GM21737 (cell line): Measurements from ENCODE around the gene MAPK6.
"Not testable (repeated sequence)": the region's sequence is repeated elsewhere in the genome, so short reads cannot be mapped to it uniquely, and the experiment has no call there.

Experiments
- ATAC-seq: cut with Tn5 transposase; IDR thresholded peaks from one replicate; pipeline ENCODE4 v1.9.1; 2021; ENCODE audit warnings: mild to moderate bottlenecking, moderate library complexity; ENCODE audit not compliant: unreplicated experiment

The MAPK6 gene

GRCh38 chr15:52018693-52019393 lies at the start of gene MAPK6:
TSS of gene MAPK6 (plus strand) at chr15:52019219. CDS start at chr15:52046461, 27,242 bp downstream.
- ATAC-seq: peak; percentile 71

- no peak for ATAC-seq
Measured at GRCh38 chr15:51969728-51970127, 49.3 kb upstream of the MAPK6 start.

GRCh38 chr15:51970132-51970817 lies 48.7 kb upstream of the MAPK6 start:
- no peak for ATAC-seq

GRCh38 chr15:51971032-51971374 lies 48.0 kb upstream of the MAPK6 start:
- peak; percentile 20 for ATAC-seq

GRCh38 chr15:51971375-51972133 lies 47.5 kb upstream of the MAPK6 start, which contains the start of gene LEO1:
TSS of gene LEO1 (minus strand) at chr15:51971778. CDS start at chr15:51971745, 33 bp downstream.
- ATAC-seq: peak; percentile 93

GRCh38 chr15:51973220-51973619 lies 45.8 kb upstream of the MAPK6 start:
- no peak for ATAC-seq

GRCh38 chr15:51973775-51974174 lies 45.2 kb upstream of the MAPK6 start:
- ATAC-seq: no peak

GRCh38 chr15:51982013-51982769 lies 36.8 kb upstream of the MAPK6 start:
- ATAC-seq: peak; percentile 83

- no peak for ATAC-seq
Measured at GRCh38 chr15:51982770-51983103, 36.3 kb upstream of the MAPK6 start.

GRCh38 chr15:51991141-51991540 lies 27.9 kb upstream of the MAPK6 start:
- ATAC-seq: no peak

- ATAC-seq: no peak
Measured at GRCh38 chr15:51992953-51993352, 26.1 kb upstream of the MAPK6 start.

GRCh38 chr15:52002351-52002750 lies 16.7 kb upstream of the MAPK6 start:
- no peak for ATAC-seq

- ATAC-seq: not testable (repeated sequence)
Measured at GRCh38 chr15:52003089-52003488, 15.9 kb upstream of the MAPK6 start.

GRCh38 chr15:52003710-52004109 lies 15.3 kb upstream of the MAPK6 start:
- ATAC-seq: no peak

- no peak for ATAC-seq
Measured at GRCh38 chr15:52004806-52005205, 14.2 kb upstream of the MAPK6 start.

- peak; percentile 62 for ATAC-seq
Measured at GRCh38 chr15:52005748-52006701, 13.0 kb upstream of the MAPK6 start.

GRCh38 chr15:52006702-52007340 lies 12.2 kb upstream of the MAPK6 start:
- peak; percentile 26 for ATAC-seq

- no peak for ATAC-seq
Measured at GRCh38 chr15:52008359-52008697, 10.7 kb upstream of the MAPK6 start.

- ATAC-seq: no peak
Measured at GRCh38 chr15:52008698-52009434, 10.2 kb upstream of the MAPK6 start.
